ENCODE results near the gene RAE1.

The RAE1 gene

DNA sequence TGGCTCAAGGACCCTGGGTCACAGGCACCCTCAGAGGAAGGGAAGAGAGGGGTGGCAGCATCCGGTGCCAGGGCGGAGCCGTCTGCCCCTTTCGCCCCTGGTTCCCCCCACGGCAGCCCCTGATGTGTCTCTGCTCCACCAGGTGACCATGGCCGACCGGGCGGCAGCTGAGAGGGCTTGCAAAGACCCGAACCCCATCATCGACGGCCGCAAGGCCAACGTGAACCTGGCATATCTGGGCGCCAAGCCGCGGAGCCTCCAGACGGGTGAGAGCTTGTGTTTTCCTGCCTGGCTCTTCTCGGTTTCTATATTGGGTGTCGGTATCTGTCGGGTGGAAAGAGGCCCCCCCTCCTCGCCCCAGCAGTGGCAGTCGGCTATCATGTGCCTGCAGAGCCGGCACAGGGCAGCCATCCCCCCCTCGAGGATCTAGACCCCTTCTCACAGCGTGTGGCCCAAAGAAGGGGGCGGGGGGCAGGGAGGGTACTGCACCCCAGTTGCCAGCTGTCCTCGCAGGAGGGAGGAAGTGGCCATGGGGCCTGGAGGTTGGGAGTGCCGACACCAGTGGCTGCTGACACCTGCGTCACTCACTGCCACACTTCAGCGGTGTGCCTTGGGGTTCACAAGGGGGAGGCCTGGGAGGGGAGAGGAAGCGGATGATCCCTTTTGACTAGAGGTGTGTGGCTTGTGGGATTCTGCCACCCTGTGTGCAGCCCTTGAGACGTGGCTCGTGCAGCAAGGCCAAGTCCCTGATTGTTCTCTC, 41.6 kb downstream of the RAE1 start:
- peak overlapping the region; percentile 41 for H3K4me3 ChIP-seq (ENCODE audit: low read length)
- DNase-seq (ENCODE audit: low read depth): peak; percentile 29

DNA sequence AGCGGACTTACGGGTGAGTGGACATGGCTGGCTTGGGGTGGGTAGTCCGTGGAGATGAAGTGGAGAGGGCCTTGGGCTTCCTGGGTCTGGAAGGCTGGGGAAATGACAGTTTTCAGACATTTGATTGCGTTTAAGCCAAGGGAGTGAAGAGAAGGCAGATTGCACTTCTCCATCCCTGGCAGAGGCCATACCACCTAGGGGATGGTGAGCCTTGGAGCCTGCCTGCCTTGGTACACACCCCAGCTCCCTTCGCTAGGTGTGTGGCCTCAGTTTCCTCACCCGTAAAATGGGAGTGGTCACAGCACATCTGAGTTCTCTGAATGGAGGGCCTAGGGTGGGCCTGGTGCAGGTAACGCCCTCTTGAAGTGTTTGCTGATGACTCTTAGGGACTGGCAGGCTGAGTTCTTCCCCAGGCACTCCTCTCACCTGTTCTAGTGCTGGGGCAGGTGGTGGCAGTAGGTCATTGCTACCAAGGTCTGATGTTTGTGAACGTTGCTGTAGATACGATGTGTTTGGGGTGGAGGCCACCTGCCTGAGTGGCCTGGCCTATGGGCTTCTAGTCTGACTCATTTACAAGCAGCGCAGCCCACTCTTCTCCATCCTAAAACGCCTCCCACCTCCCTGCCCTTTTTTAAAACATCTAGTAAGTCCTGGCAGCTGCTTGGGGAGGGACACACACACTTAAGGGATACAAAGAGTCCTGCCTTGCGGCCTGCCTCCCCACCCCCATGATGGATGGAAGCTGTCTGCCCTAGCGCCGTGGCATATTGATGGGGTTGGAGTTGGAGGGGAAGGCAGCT, 42.5 kb downstream of the RAE1 start:
- DNase-seq (ENCODE audit: low read depth): no peak
- TF ChIP-seq, protein P1, sequence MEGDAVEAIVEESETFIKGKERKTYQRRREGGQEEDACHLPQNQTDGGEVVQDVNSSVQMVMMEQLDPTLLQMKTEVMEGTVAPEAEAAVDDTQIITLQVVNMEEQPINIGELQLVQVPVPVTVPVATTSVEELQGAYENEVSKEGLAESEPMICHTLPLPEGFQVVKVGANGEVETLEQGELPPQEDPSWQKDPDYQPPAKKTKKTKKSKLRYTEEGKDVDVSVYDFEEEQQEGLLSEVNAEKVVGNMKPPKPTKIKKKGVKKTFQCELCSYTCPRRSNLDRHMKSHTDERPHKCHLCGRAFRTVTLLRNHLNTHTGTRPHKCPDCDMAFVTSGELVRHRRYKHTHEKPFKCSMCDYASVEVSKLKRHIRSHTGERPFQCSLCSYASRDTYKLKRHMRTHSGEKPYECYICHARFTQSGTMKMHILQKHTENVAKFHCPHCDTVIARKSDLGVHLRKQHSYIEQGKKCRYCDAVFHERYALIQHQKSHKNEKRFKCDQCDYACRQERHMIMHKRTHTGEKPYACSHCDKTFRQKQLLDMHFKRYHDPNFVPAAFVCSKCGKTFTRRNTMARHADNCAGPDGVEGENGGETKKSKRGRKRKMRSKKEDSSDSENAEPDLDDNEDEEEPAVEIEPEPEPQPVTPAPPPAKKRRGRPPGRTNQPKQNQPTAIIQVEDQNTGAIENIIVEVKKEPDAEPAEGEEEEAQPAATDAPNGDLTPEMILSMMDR (IDR thresholded peaks at IDR 0.05; ENCODE audit: insufficient read depth, low read depth, low read length, missing control alignments): no peak
- H3K4me3 ChIP-seq (ENCODE audit: low read length): no peak overlapping the region

More for the DNA sequence above, 41.6 kb downstream of the RAE1 start:
- TF ChIP-seq, protein P1 (IDR thresholded peaks at IDR 0.05; ENCODE audit: insufficient read depth, low read depth, low read length, missing control alignments): no peak

DNA sequence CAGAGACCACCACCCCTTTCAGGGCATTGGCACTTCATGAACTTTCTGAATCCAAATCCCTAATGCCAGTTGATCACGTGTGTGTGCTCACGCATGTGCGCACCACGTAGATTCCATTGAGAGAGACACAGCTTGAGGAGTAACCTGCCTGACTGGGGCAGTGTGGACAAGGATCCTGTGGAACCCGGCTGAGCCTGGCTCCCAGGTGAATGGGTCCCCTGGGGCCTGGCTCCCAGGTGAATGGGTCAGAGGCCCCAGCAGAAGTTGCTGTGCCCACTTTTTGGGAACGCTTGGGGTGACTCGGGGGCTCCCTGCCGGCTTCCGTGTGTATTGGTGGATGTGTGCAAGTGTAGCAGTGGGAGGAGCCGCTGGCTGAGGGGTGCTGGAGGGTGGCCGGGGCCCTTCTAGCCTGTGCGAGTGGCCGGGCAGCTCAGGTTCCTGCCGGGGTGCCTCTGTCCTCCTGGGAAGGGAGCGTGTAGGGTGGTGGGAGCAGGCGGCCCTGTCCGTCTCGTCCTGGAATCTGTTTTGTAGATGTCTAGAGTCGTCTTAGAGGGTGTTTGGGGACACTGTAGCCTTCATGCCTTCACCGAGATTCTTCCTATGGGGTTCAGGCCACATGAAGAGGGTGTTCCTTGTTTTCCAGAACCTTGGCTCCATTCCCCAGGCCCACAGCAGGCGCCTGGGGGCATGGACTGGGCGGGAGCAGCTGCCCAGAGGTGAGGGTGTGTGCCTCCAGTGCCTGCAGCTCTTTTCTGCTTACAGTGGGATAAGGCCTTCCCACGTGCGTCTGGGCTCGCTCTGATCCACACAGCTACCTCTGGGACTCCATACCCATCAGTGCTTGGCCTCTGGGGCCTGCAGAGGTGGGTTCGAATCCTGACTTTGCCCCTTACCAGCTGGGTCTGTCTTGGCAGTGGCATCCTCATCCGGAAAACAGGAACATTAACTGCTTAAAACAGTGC, 43.3 kb downstream of the RAE1 start:
- TF ChIP-seq, protein P1 (IDR thresholded peaks at IDR 0.05; ENCODE audit: insufficient read depth, low read depth, low read length, missing control alignments): no peak
- H3K4me3 ChIP-seq (ENCODE audit: low read length): no peak overlapping the region
- DNase-seq (ENCODE audit: low read depth): no peak

DNA sequence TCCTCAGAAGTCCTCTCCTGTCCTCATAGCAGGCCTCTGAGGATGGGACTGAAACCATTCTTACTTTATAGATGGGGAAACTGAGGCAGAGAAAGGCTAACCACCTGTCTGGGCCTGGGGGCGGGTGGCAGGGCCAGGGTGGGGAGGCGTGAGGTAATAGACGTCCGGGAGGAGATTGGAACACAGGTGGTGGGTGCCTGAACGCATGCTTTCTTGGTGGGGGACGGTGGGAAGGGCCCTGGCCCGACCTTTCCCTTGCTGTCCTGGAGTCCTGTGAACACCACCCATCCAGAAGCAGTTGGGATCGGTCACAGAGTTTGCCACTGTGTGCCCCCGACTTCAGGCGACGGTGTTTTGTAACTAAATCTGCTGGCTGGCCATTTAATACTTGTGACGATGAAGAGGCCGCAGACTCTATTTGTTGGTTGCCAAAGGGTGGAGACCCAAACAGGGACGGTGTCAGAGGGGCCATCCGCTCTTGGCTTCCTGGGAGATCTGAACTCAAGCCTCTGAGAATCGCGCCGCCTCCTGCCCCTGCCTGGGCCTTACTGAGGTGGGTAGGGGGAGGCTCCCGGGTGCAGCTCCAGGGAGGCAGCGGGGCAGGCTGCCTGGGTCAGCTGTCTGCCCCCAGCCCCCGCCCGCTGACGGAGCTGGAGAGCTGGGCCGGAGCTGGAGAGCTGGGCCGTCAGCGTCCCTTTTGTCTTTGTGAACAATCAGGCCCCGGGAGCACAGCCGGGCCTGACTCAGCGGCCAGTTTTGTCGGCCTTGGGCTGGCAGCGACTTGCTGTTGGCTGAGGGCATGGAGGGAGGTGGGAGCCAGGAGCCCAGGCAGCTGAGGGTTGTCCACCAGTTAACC, 44.3 kb downstream of the RAE1 start:
- TF ChIP-seq, protein P1 (IDR thresholded peaks at IDR 0.05; ENCODE audit: insufficient read depth, low read depth, low read length, missing control alignments): no peak

DNA sequence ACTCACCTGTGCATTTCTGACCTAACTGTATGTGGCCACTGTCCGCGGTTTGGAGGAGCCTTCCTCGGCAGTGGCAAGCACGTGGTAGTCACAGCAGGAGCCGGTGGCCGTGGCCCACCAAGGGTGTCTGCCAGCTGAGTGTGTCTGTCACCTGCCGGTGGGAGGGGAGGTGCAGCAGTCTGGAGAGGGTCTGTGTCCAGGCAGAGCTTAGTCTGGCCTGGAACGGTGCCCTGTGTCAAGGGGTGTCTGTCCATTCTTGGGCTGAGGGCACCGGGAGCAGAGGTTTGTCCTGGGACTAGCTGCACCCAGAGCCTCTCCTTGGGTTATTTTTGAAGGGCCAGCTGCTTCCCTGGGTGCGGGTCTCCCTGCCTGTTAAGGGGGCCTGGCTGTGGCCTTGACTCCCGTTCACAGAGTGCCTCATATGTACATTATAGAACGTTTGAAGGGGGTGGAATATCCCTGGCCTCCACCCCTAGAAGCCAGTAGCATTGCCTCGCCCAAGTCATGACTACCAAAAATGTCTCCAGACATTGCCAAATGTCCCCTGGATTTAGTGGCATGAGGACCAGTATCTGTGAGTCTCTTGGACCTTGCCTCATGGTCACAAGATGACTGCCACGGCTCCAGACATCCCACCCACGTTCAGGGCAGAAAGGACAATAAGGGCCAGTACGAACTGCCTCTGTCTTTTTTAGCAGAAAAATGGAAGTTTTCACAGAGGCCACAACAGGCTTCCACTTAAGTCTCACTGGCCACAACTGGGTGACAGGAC, 45.3 kb downstream of the RAE1 start:
- no peak for DNase-seq (ENCODE audit: low read depth)
- TF ChIP-seq, protein P1 (IDR thresholded peaks at IDR 0.05; ENCODE audit: insufficient read depth, low read depth, low read length, missing control alignments): no peak
- H3K4me3 ChIP-seq (ENCODE audit: low read length): no peak overlapping the region

More for the DNA sequence above, 44.3 kb downstream of the RAE1 start:
- peak; percentile 74 for DNase-seq (ENCODE audit: low read depth)
- no peak overlapping the region for H3K4me3 ChIP-seq (ENCODE audit: low read length)
